SK-N-MC (cell line): ENCODE data around the gene GCFC2.

ENCODE experiments used
- EZH2 ChIP-seq: fragments of 200-600 bp; sonication (generic); IDR thresholded peaks from one replicate; pipeline ENCODE4 v1.6.1; 2017; ENCODE audit warnings: antibody characterized with exemption
- FOXP2 ChIP-seq: optimal IDR thresholded peaks from 2 replicates; pipeline ENCODE3; 2011; ENCODE audit warnings: mild to moderate bottlenecking, moderate library complexity; ENCODE audit not compliant: insufficient read depth; ENCODE audit errors: extremely low read length, control extremely low read depth
- POLR2AphosphoS5 ChIP-seq: IDR thresholded peaks from 2 replicates; pipeline ENCODE4 v1.6.1; 2012; ENCODE audit warnings: mild to moderate bottlenecking, low read depth, low read length, borderline replicate concordance

GRCh38 chr2:75707901-75708300 is 2.8 kb downstream of the GCFC2 start:
- no peak for TF ChIP-seq POLR2AphosphoS5
- TF ChIP-seq EZH2: no peak
- TF ChIP-seq FOXP2: no peak
